HG03457 (cell line): ENCODE results near the gene ZCCHC17.
"Not testable (repeated sequence)": the region's sequence is repeated elsewhere in the genome, so short reads cannot be mapped to it uniquely, and the experiment has no call there.

Experiments
- ATAC-seq: cut with Tn5 transposase; IDR thresholded peaks from one replicate; pipeline ENCODE4 v1.9.1; 2021; ENCODE audit warnings: moderate number of reproducible peaks; ENCODE audit not compliant: unreplicated experiment

Gene ZCCHC17

GRCh38 chr1:31296486-31297276, at the start of gene ZCCHC17, which contains the start of gene SNRNP40:
ZCCHC17 (plus strand) TSS chr1:31297032; CDS start chr1:31310099, 13,067 bp downstream.
SNRNP40 (minus strand) TSS chr1:31296788; CDS start chr1:31296751, 37 bp downstream.
- peak; percentile 91 for ATAC-seq

GRCh38 chr1:31248276-31248675, 48.6 kb upstream of the ZCCHC17 start:
- ATAC-seq, result no peak

GRCh38 chr1:31249854-31250253, 47.0 kb upstream of the ZCCHC17 start:
- no peak for ATAC-seq

GRCh38 chr1:31257213-31257612, 39.6 kb upstream of the ZCCHC17 start:
- ATAC-seq, result no peak

GRCh38 chr1:31258581-31258980, 38.3 kb upstream of the ZCCHC17 start:
- no peak for ATAC-seq

- ATAC-seq, result no peak
These were observed 37.1 kb upstream of the ZCCHC17 start for GRCh38 chr1:31259746-31260145.

GRCh38 chr1:31261916-31262315, 34.9 kb upstream of the ZCCHC17 start:
- ATAC-seq, result no peak

GRCh38 chr1:31262393-31262792, 34.4 kb upstream of the ZCCHC17 start:
- not testable (repeated sequence) for ATAC-seq

- ATAC-seq, result no peak
These were observed 33.4 kb upstream of the ZCCHC17 start for GRCh38 chr1:31263408-31263807.

- ATAC-seq, result no peak
These were observed 31.9 kb upstream of the ZCCHC17 start for GRCh38 chr1:31264790-31265386.

- no peak for ATAC-seq
These were observed 30.3 kb upstream of the ZCCHC17 start for GRCh38 chr1:31266547-31266946.

GRCh38 chr1:31272369-31272768, 24.5 kb upstream of the ZCCHC17 start:
- ATAC-seq, result no peak

- ATAC-seq, result no peak
These were observed 23.2 kb upstream of the ZCCHC17 start for GRCh38 chr1:31273619-31274018.

- not testable (repeated sequence) for ATAC-seq
These were observed 14.4 kb upstream of the ZCCHC17 start for GRCh38 chr1:31282426-31282825.

GRCh38 chr1:31287791-31288190, 9.0 kb upstream of the ZCCHC17 start:
- ATAC-seq, result not testable (repeated sequence)

GRCh38 chr1:31289021-31289420, 7.8 kb upstream of the ZCCHC17 start:
- ATAC-seq, result no peak

GRCh38 chr1:31295874-31296485, 852 bp upstream of the ZCCHC17 start:
- ATAC-seq, result no peak

GRCh38 chr1:31297277-31298247, 730 bp downstream of the ZCCHC17 start:
- peak; percentile 10 for ATAC-seq

- ATAC-seq, result no peak
These were observed 2.5 kb downstream of the ZCCHC17 start for GRCh38 chr1:31299365-31299764.

- ATAC-seq, result no peak
These were observed 3.4 kb downstream of the ZCCHC17 start for GRCh38 chr1:31300193-31300592.
